DND-41 (cell line): Measurements from ENCODE around the gene FADS6.
"Not testable (repeated sequence)": the region's sequence is repeated elsewhere in the genome, so short reads cannot be mapped to it uniquely, and the experiment has no call there.

Source experiments
- ATAC-seq: fragments of 200-7000 bp; cut with Tn5 transposase; 3 replicates; pipeline ENCODE4 v1.9.1; 2021; ENCODE audit warnings: low read depth; ENCODE audit not compliant: insufficient read depth
- DNase-seq: peaks from one replicate; pipeline ENCODE4 v3.0.0-alpha.2; 2020
- H2AFZ ChIP-seq: 2 replicates; pipeline ENCODE4 v1.6.0; 2012; ENCODE audit warnings: low read depth, low read length
- H3K27ac ChIP-seq: 2 replicates; pipeline ENCODE4 v1.5.1; 2012; ENCODE audit warnings: low read length, inconsistent platforms
- H3K27me3 ChIP-seq: fragments of 200-600 bp; sonication (generic); 2 replicates; pipeline ENCODE4 v1.6.0; 2012; ENCODE audit warnings: low read length, mild to moderate bottlenecking, inconsistent platforms; ENCODE audit not compliant: insufficient read depth, poor library complexity
- H3K36me3 ChIP-seq: 2 replicates; pipeline ENCODE4 v1.5.1; 2012; ENCODE audit warnings: low read length, inconsistent platforms; ENCODE audit not compliant: insufficient read depth
- H3K4me1 ChIP-seq: 2 replicates; pipeline ENCODE4 v1.5.1; 2012; ENCODE audit warnings: mild to moderate bottlenecking, low read length; ENCODE audit not compliant: insufficient read depth
- H3K4me2 ChIP-seq: 2 replicates; pipeline ENCODE4 v1.6.0; 2012; ENCODE audit warnings: mild to moderate bottlenecking, moderate library complexity, low read length, inconsistent platforms; ENCODE audit not compliant: insufficient read depth
- H3K4me3 ChIP-seq, 2 experiments: fragments of 200-600 bp in 1 of 2; shearing (Covaris generic) in 1 of 2; 2 replicates each; pipeline ENCODE4 v1.5.1; 2012 to 2016; ENCODE audit warnings: inconsistent platforms in 2 of 2, low read length in 2 of 2, mild to moderate bottlenecking in 2 of 2, low read depth in 1 of 2, moderate library complexity in 1 of 2
- H3K79me2 ChIP-seq: 2 replicates; pipeline ENCODE4 v1.6.0; 2012; ENCODE audit warnings: low read length, inconsistent platforms; ENCODE audit not compliant: insufficient read depth
- H3K9ac ChIP-seq: 2 replicates; pipeline ENCODE4 v1.6.0; 2012; ENCODE audit warnings: low read depth, mild to moderate bottlenecking, inconsistent platforms, low read length, moderate library complexity
- H3K9me3 ChIP-seq: 2 replicates; pipeline ENCODE4 v1.5.1; 2012; ENCODE audit warnings: low read length, moderate library complexity, mild to moderate bottlenecking, inconsistent platforms; ENCODE audit not compliant: insufficient read depth, severe bottlenecking
- H4K20me1 ChIP-seq: 2 replicates; pipeline ENCODE4 v1.6.0; 2012; ENCODE audit warnings: low read length; ENCODE audit not compliant: insufficient read depth
- CTCF ChIP-seq: IDR thresholded peaks from 2 replicates; pipeline ENCODE4 v1.5.1; 2012; ENCODE audit warnings: borderline replicate concordance, low read length, moderate library complexity, mild to moderate bottlenecking; ENCODE audit not compliant: poor library complexity, severe bottlenecking; ENCODE audit errors: extremely low read depth
- EZH2 ChIP-seq: IDR thresholded peaks from 3 replicates; pipeline ENCODE4 v1.6.1; 2012; ENCODE audit warnings: borderline replicate concordance, low read depth, mild to moderate bottlenecking, moderate library complexity, low read length, inconsistent platforms; ENCODE audit not compliant: severe bottlenecking

The FADS6 gene

GRCh38 chr17:74917430-74917829, 24.0 kb upstream of the FADS6 start:
- DNase-seq (no peak), ATAC-seq (no peak)
- Histone ChIP-seq H3K4me2 (no peak overlapping the region), H4K20me1 (peaks cover 2% of the 10 kb centered on the region; the same call in 1 of the 2 replicates), H3K36me3 (no peaks in the 10 kb centered on the region), H3K4me1 (no peaks in the 10 kb centered on the region), H3K9me3 (no peaks in the 10 kb centered on the region), H3K9ac (no peak overlapping the region), H3K4me3 (no peak overlapping the region), H2AFZ (no peak overlapping the region), H3K27ac (no peak overlapping the region), H3K27me3 (peaks cover 3% of the 10 kb centered on the region), H3K79me2 (no peaks in the 10 kb centered on the region)
- TF ChIP-seq CTCF = no peak
- TF ChIP-seq EZH2 = no peak

DNA sequence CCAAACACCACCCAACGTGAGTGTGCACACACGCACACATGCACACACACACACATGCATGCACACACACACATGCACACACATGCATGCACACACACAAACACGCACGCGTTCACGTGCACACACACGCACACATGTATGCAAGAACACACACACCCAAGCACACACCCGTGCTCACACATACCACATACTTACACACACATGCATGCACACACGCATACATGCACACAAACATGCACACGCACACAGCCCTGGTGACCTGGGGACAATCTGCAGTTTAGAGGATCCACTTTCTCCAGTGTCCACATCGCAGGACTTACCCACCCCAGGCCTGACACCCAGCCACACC, 23.4 kb upstream of the FADS6 start:
- Histone ChIP-seq H3K4me2 (no peak overlapping the region), H3K27ac (no peak overlapping the region), H4K20me1 (peaks cover 2% of the 10 kb centered on the region; the same call in 1 of the 2 replicates), H3K36me3 (no peaks in the 10 kb centered on the region), H2AFZ (no peak overlapping the region), H3K9ac (no peak overlapping the region), H3K79me2 (no peaks in the 10 kb centered on the region), H3K4me3 (no peak overlapping the region), H3K4me1 (no peaks in the 10 kb centered on the region), H3K9me3 (no peaks in the 10 kb centered on the region), H3K27me3 (no peaks in the 10 kb centered on the region)
- TF ChIP-seq CTCF (no peak), EZH2 (no peak)
- ATAC-seq (no peak), DNase-seq (no peak)

GRCh38 chr17:74916136-74916850, 22.9 kb upstream of the FADS6 start:
- H3K36me3 ChIP-seq = no peaks in the 10 kb centered on the region
- H3K79me2 ChIP-seq = no peaks in the 10 kb centered on the region
- H4K20me1 ChIP-seq = 0 out of 2 replicates have a peak, but pooled peaks cover 2% of the 10 kb centered on the region
- H3K9me3 ChIP-seq = no peaks in the 10 kb centered on the region
- no peaks in the 10 kb centered on the region for H3K4me1 ChIP-seq
- H3K4me3 ChIP-seq = no peak overlapping the region
- no peak overlapping the region for H3K4me2 ChIP-seq
- no peak overlapping the region for H3K9ac ChIP-seq
- no peak overlapping the region for H3K27ac ChIP-seq
- no peak overlapping the region for H2AFZ ChIP-seq
- H3K27me3 ChIP-seq = no peaks in the 10 kb centered on the region
- DNase-seq = no peak
- ATAC-seq = no peak
- TF ChIP-seq EZH2 = no peak
- TF ChIP-seq CTCF = no peak

- not testable (repeated sequence) for H2AFZ ChIP-seq
These were observed 18.0 kb upstream of the FADS6 start for GRCh38 chr17:74911423-74911822.

DNA sequence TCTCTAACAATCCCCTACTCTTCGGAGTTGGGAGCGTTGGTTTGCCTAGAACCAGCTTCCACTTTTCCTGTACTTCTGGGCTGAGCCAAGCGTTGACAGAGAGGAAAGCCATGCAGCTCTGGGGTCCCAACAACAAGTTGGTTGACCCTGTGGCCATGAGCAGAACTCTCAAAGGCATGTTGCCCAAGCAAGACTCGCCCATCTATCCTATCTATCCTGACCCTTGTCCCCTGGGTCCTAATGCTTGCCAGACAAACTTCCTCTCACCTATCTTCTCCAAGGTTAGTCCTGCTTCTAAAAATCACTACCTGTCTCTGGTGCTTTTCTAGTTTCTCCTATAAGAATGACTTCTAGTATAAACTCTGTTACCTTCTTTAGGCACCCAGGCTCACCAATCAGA, 15.7 kb upstream of the FADS6 start:
- H3K4me1 ChIP-seq, H2AFZ ChIP-seq, H3K36me3 ChIP-seq, H3K79me2 ChIP-seq, H3K9me3 ChIP-seq, H4K20me1 ChIP-seq, H3K27me3 ChIP-seq, H3K9ac ChIP-seq, H3K4me2 ChIP-seq, DNase-seq, ATAC-seq, H3K4me3 ChIP-seq, H3K27ac ChIP-seq: not testable (repeated sequence)

More at GRCh38 chr17:74911423-74911822, 18.0 kb upstream of the FADS6 start:
- H3K27me3 ChIP-seq, H4K20me1 ChIP-seq, H3K79me2 ChIP-seq, DNase-seq, H3K27ac ChIP-seq, H3K9ac ChIP-seq, H3K4me2 ChIP-seq, H3K36me3 ChIP-seq, H3K4me3 ChIP-seq, ATAC-seq, H3K4me1 ChIP-seq, H3K9me3 ChIP-seq: not testable (repeated sequence)
